Naive thymus-derived CD4-positive, alpha-beta T cell (primary cell): ENCODE results near the gene MAG. TPM values are rescaled to one million over a fixed set of nuclear protein-coding genes. Genes with fewer than 3 reads are reported as not detected.

Experiments used
- ATAC-seq: fragments of 150-1000 bp; cut with Tn5 transposase; 2 replicates; pipeline ENCODE4 v1.10.0; 2021; ENCODE audit warnings: mild to moderate bottlenecking, moderate library complexity
- CTCF ChIA-PET: fragments of 350-600 bp; sonication (Branson Sonifier 250); formaldehyde crosslinking; loops from one replicate; lab custom pipeline; 2021; ENCODE audit warnings: antibody characterized with exemption; lab: Charles Lee
- POLR2A ChIA-PET: fragments of 350-600 bp; sonication (Branson Sonifier 250); formaldehyde crosslinking; loops from one replicate; lab custom pipeline; 2021; ENCODE audit warnings: antibody characterized with exemption, inconsistent platforms; lab: Charles Lee
- DNase-seq, 9 donors: peaks; one replicate each; pipeline versions ENCODE4 v3.0.0 to v3.0.0-alpha.2; 2020 to 2022; ENCODE audit warnings: mixed read lengths in 1 of 9
- H3K27ac ChIP-seq: one replicate; pipeline ENCODE4 v1.7.0; 2013; ENCODE audit warnings: mild to moderate bottlenecking, low read depth, low read length, moderate library complexity
- H3K27me3 ChIP-seq, 2 donors: one replicate each; pipeline ENCODE4 v1.7.0; 2013; ENCODE audit warnings: low read length in 2 of 2, mild to moderate bottlenecking in 2 of 2, moderate library complexity in 2 of 2; ENCODE audit not compliant: control insufficient read depth in 2 of 2, insufficient read depth in 2 of 2
- H3K36me3 ChIP-seq, 3 experiments: 1 replicate in 2 of 3; 2 replicates in 1 of 3; pipeline ENCODE4 v1.7.0; 2013; ENCODE audit warnings: low read length in 3 of 3, mild to moderate bottlenecking in 3 of 3, moderate library complexity in 1 of 3; ENCODE audit not compliant: insufficient read depth in 3 of 3, control insufficient read depth in 2 of 3
- H3K4me1 ChIP-seq, 2 donors: one replicate each; pipeline ENCODE4 v1.7.0; 2013; ENCODE audit warnings: low read length in 2 of 2, mild to moderate bottlenecking in 2 of 2, moderate library complexity in 1 of 2; ENCODE audit not compliant: control insufficient read depth in 2 of 2, insufficient read depth in 2 of 2
- H3K4me3 ChIP-seq: 2 replicates; pipeline ENCODE4 v1.7.0; 2013; ENCODE audit warnings: mild to moderate bottlenecking, low read length
- H3K9me3 ChIP-seq, 3 experiments: 1 replicate in 2 of 3; 2 replicates in 1 of 3; pipeline ENCODE4 v1.7.0; 2013; ENCODE audit warnings: low read length in 3 of 3; ENCODE audit not compliant: control insufficient read depth in 2 of 3
- H3K27ac Mint-ChIP-seq, 9 donors: one replicate each; pipeline ENCODE4 v1.8.0; 2020 to 2022; ENCODE audit warnings: mixed read lengths in 9 of 9, mild to moderate bottlenecking in 8 of 9, moderate library complexity in 5 of 9, inconsistent platforms in 2 of 9
- H3K27me3 Mint-ChIP-seq, 5 donors: one replicate each; pipeline ENCODE4 v1.8.0; 2021 to 2022; ENCODE audit warnings: mixed read lengths in 5 of 5, mild to moderate bottlenecking in 1 of 5
- H3K36me3 Mint-ChIP-seq, 5 donors: one replicate each; pipeline ENCODE4 v1.8.0; 2020 to 2022; ENCODE audit warnings: mixed read lengths in 5 of 5, mild to moderate bottlenecking in 3 of 5, inconsistent platforms in 1 of 5
- H3K4me1 Mint-ChIP-seq, 7 donors: one replicate each; pipeline ENCODE4 v1.8.0; 2020 to 2022; ENCODE audit warnings: mixed read lengths in 7 of 7, mild to moderate bottlenecking in 3 of 7, inconsistent platforms in 1 of 7
- H3K4me3 Mint-ChIP-seq, 10 donors: one replicate each; pipeline ENCODE4 v1.8.0; 2020 to 2022; ENCODE audit warnings: mild to moderate bottlenecking in 10 of 10, mixed read lengths in 10 of 10, moderate library complexity in 6 of 10, inconsistent platforms in 2 of 10
- H3K9me3 Mint-ChIP-seq, 11 donors: one replicate each; pipeline ENCODE4 v1.8.0; 2020 to 2022; ENCODE audit warnings: mixed read lengths in 11 of 11, mild to moderate bottlenecking in 4 of 11, inconsistent platforms in 1 of 11, moderate library complexity in 1 of 11
- intact Hi-C, 2 donors: fragments of 100-400 bp; cut with micrococcal nuclease; formaldehyde crosslinking; loops; one replicate each; pipeline ENCODE4 v1.15.1; 2023
- polyA plus RNA-seq, 2 donors: library from polyadenylated mRNA; unstranded; fragments of 300-500 nt; fragmentation: Illumina TruSeq; gene quantifications; one replicate each; pipeline ENCODE4 v1.2.3, GENCODE V29; 2021
- total RNA-seq, 6 experiments: library from RNA in 5 of 6; stranded (reverse) in 5 of 6; gene quantifications; 1 replicate in 5 of 6; 2 replicates in 1 of 6; pipeline ENCODE4 v1.2.3 and lab custom pipeline; 2021 to 2026

The MAG gene
- total and polyA plus RNA-seq, 7 experiments from 2014 or later, result 0.29 to 0.31 TPM; not detected in 5

GRCh38 chr19:35337097-35337983, 45.4 kb downstream of the MAG start:
- peaks cover 12 to 21% (median 16%) of the 10 kb centered on the region in 7 donors for H3K4me1 Mint-ChIP-seq
- H3K4me1 ChIP-seq, result peaks cover 0 to 8% of the 10 kb centered on the region in 2 donors
- H3K27ac Mint-ChIP-seq, result no peak overlapping the region
- H3K27ac ChIP-seq, result no peak overlapping the region
- H3K4me3 Mint-ChIP-seq, result no peak overlapping the region
- ATAC-seq, result no peak
- H3K9me3 ChIP-seq, result no peaks in the 10 kb centered on the region
- H3K27me3 Mint-ChIP-seq, result peaks cover 0 to 9% (median 0%) of the 10 kb centered on the region in 5 donors
- intact Hi-C loops, result no loop called here
- H3K36me3 Mint-ChIP-seq, result no peaks in the 10 kb centered on the region
- no peaks in the 10 kb centered on the region for H3K27me3 ChIP-seq
- POLR2A ChIA-PET, result no interaction called here
- no peaks in the 10 kb centered on the region for H3K36me3 ChIP-seq
- CTCF ChIA-PET, result no interaction called here
- no peak for DNase-seq
- H3K4me3 ChIP-seq, result no peak overlapping the region
- H3K9me3 Mint-ChIP-seq, result no peaks in the 10 kb centered on the region

- Histone ChIP-seq H3K4me1 (peaks cover 0 to 3% of the 10 kb centered on the region in 2 donors), H3K9me3 (no peaks in the 10 kb centered on the region), H3K27ac (no peak overlapping the region), H3K27me3 (no peaks in the 10 kb centered on the region), H3K36me3 (no peaks in the 10 kb centered on the region), H3K4me3 (no peak overlapping the region)
- intact Hi-C loops, result no loop called here
- H3K27me3 Mint-ChIP-seq, result peaks cover 0 to 9% (median 0%) of the 10 kb centered on the region in 5 donors
- H3K36me3 Mint-ChIP-seq, result no peaks in the 10 kb centered on the region
- CTCF ChIA-PET, result no interaction called here
- DNase-seq, result no peak
- no peak overlapping the region for H3K27ac Mint-ChIP-seq
- no peak overlapping the region for H3K4me3 Mint-ChIP-seq
- peaks cover 7 to 18% (median 10%) of the 10 kb centered on the region in 7 donors for H3K4me1 Mint-ChIP-seq
- ATAC-seq, result no peak
- POLR2A ChIA-PET, result no interaction called here
- no peaks in the 10 kb centered on the region for H3K9me3 Mint-ChIP-seq
Measured at GRCh38 chr19:35337984-35338296, 46.0 kb downstream of the MAG start.

- CTCF ChIA-PET, result interaction anchor here (0.7 kb wide), 1 partner anchor 50 kb away, joined by 3 read pairs; no protein-coding TSS in a partner anchor
- no peak overlapping the region for H3K27ac Mint-ChIP-seq
- POLR2A ChIA-PET, result no interaction called here
- no peak overlapping the region for H3K27ac ChIP-seq
- no peak overlapping the region for H3K4me3 Mint-ChIP-seq
- H3K27me3 Mint-ChIP-seq, result peaks cover 0 to 10% (median 0%) of the 10 kb centered on the region in 5 donors
- ATAC-seq, result no peak
- H3K27me3 ChIP-seq, result no peaks in the 10 kb centered on the region
- H3K36me3 Mint-ChIP-seq, result no peaks in the 10 kb centered on the region
- H3K36me3 ChIP-seq, result no peaks in the 10 kb centered on the region
- H3K4me3 ChIP-seq, result no peak overlapping the region
- H3K9me3 ChIP-seq, result no peaks in the 10 kb centered on the region
- no peak for DNase-seq
- no peaks in the 10 kb centered on the region for H3K9me3 Mint-ChIP-seq
- H3K4me1 ChIP-seq, result no peaks in the 10 kb centered on the region
- intact Hi-C loops, result loop anchor here in 1 of 2 donors (10.0 kb wide), 1 partner anchor 196 kb away; the partner anchor contains the start of gene FXYD7
- H3K4me1 Mint-ChIP-seq, result peaks cover 0 to 6% (median 0%) of the 10 kb centered on the region in 7 donors
Measured at GRCh38 chr19:35340431-35340830, 48.5 kb downstream of the MAG start.

- no peak for ATAC-seq
Measured at GRCh38 chr19:35341006-35341405, 49.0 kb downstream of the MAG start.

GRCh38 chr19:35341565-35342225, 49.7 kb downstream of the MAG start:
- Histone ChIP-seq H3K4me1 (peaks cover 5 to 9% of the 10 kb centered on the region in 2 donors), H3K4me3 (no peak overlapping the region), H3K27me3 (no peaks in the 10 kb centered on the region), H3K9me3 (no peaks in the 10 kb centered on the region), H3K27ac (no peak overlapping the region), H3K36me3 (no peaks in the 10 kb centered on the region)
- Mint-ChIP-seq H3K27ac (no peak overlapping the region), H3K9me3 (peaks cover 0 to 3% (median 0%) of the 10 kb centered on the region in 11 donors), H3K4me3 (no peak overlapping the region), H3K36me3 (no peaks in the 10 kb centered on the region), H3K4me1 (peaks cover 10 to 16% (median 12%) of the 10 kb centered on the region in 7 donors), H3K27me3 (peaks cover 0 to 16% (median 1%) of the 10 kb centered on the region in 5 donors)
- ATAC-seq (no peak), DNase-seq (no peak)
- intact Hi-C loops, result loop anchor here in 1 of 2 donors (10.0 kb wide), 1 partner anchor 197 kb away; the partner anchor contains the start of gene FXYD7
- ChIA-PET CTCF (no interaction called here), POLR2A (no interaction called here)

More at GRCh38 chr19:35341006-35341405, 49.0 kb downstream of the MAG start:
- H3K4me3 ChIP-seq, result no peak overlapping the region
- H3K27ac ChIP-seq, result no peak overlapping the region
- Mint-ChIP-seq H3K27me3 (peaks cover 0 to 14% (median 0%) of the 10 kb centered on the region in 5 donors), H3K4me1 (peaks cover 5 to 10% (median 5%) of the 10 kb centered on the region in 7 donors), H3K9me3 (no peaks in the 10 kb centered on the region), H3K36me3 (no peaks in the 10 kb centered on the region), H3K4me3 (no peak overlapping the region), H3K27ac (no peak overlapping the region)
- DNase-seq, result no peak
- no peaks in the 10 kb centered on the region for H3K27me3 ChIP-seq
- no peaks in the 10 kb centered on the region for H3K9me3 ChIP-seq
- POLR2A ChIA-PET, result no interaction called here
- H3K4me1 ChIP-seq, result peaks cover 0 to 2% of the 10 kb centered on the region in 2 donors
- intact Hi-C loops, result loop anchor here in 1 of 2 donors (10.0 kb wide), 1 partner anchor 196 kb away; the partner anchor contains the start of gene FXYD7
- CTCF ChIA-PET, result interaction anchor here (0.7 kb wide), 1 partner anchor 51 kb away, joined by 3 read pairs; no protein-coding TSS in a partner anchor
- no peaks in the 10 kb centered on the region for H3K36me3 ChIP-seq

- Mint-ChIP-seq H3K27ac (no peak overlapping the region), H3K9me3 (peaks cover 0 to 3% (median 0%) of the 10 kb centered on the region in 11 donors), H3K4me1 (peaks cover 17 to 21% (median 20%) of the 10 kb centered on the region in 7 donors), H3K36me3 (no peaks in the 10 kb centered on the region), H3K27me3 (peaks cover 0 to 17% (median 4%) of the 10 kb centered on the region in 5 donors), H3K4me3 (no peak overlapping the region)
- Histone ChIP-seq H3K9me3 (no peaks in the 10 kb centered on the region), H3K4me3 (no peak overlapping the region), H3K36me3 (no peaks in the 10 kb centered on the region), H3K4me1 (peaks cover 12 to 16% of the 10 kb centered on the region in 2 donors), H3K27me3 (no peaks in the 10 kb centered on the region), H3K27ac (no peak overlapping the region)
- DNase-seq (no peak), ATAC-seq (no peak)
- ChIA-PET CTCF (no interaction called here), POLR2A (no interaction called here)
- intact Hi-C loops, result loop anchor here in 1 of 2 donors (10.0 kb wide), 1 partner anchor 198 kb away; the partner anchor contains the start of gene FXYD7
Measured at GRCh38 chr19:35342430-35342829, 50.5 kb downstream of the MAG start.
